Activated T-helper 2 cell treated with anti-CD3 and anti-CD28 coated beads, Interferon-gamma antibody, Interleukin-2, Interleukin-4, amounts not matched to agents 10 μg/mL and 5 μg/mL and 100 μg/mL, durations not matched to agents 14 hours and 24 hours and 36 hours (primary cell): ENCODE measurements around the gene HRK. TPM values are rescaled to one million over a fixed set of nuclear protein-coding genes. Genes with fewer than 3 reads are reported as not detected.

Experiments
- total RNA-seq: library from RNA; stranded (reverse); gene quantifications from 2 replicates; pipeline ENCODE4 v1.2.3, GENCODE V29; 2022

The HRK gene
- total RNA-seq, 1 donor from 2014 or later = not detected

Other genes starting within 250 kb of the HRK start
- 32.4 and 36.1 TPM in 2 replicates for gene SPRING1, start 143.4 kb downstream of the HRK start, total RNA-seq
- 11.0 and 14.4 TPM in 2 replicates for gene RNFT2, start 143.1 kb downstream of the HRK start, total RNA-seq
- gene FBXW8, start 29.5 kb upstream of the HRK start, total RNA-seq = 3.3 and 3.5 TPM in 2 replicates
- 72.5 and 73.5 TPM in 2 replicates for gene TESC, start 218.0 kb upstream of the HRK start, total RNA-seq